A673 (cell line): Measurements from ENCODE around the gene PRKCH. TPM values are rescaled to one million over a fixed set of nuclear protein-coding genes. Genes with fewer than 3 reads are reported as not detected.
"Not testable (repeated sequence)": the region's sequence is repeated elsewhere in the genome, so short reads cannot be mapped to it uniquely, and the experiment has no call there.

ENCODE experiments used
- BruUV-seq: library from RNA; stranded (reverse); fragments of 400-500 nt; replicated peaks from 2 replicates; lab custom pipeline; 2021; lab: Mats Ljungman, UMichigan
- CTCF ChIA-PET: fragments of 300-600 bp; sonication (Branson Sonifier 250); formaldehyde crosslinking; loops from one replicate; lab custom pipeline; 2022; ENCODE audit warnings: antibody characterized with exemption; lab: Charles Lee
- POLR2A ChIA-PET: fragments of 300-600 bp; sonication (Branson Sonifier 250); formaldehyde crosslinking; loops from one replicate; lab custom pipeline; 2022; ENCODE audit warnings: antibody characterized with exemption; ENCODE audit not compliant: low non-redundant PET; lab: Charles Lee
- DNase-seq: peaks from one replicate; pipeline ENCODE4 v3.0.0-alpha.2; 2015; ENCODE audit warnings: low spot score
- H3K27ac ChIP-seq: fragments of 200-600 bp; sonication (generic); 2 replicates; pipeline ENCODE4 v1.5.1; 2016; ENCODE audit warnings: mixed run types, low read depth, mild to moderate bottlenecking, mixed read lengths, antibody characterized with exemption, low read length; ENCODE audit not compliant: poor library complexity, severe bottlenecking
- H3K27me3 ChIP-seq: fragments of 200-600 bp; sonication (generic); replicated peaks from 2 replicates; pipeline ENCODE4 v1.6.1; 2017; ENCODE audit warnings: mixed run types, low read depth, mild to moderate bottlenecking, mixed read lengths, antibody characterized with exemption, low read length; ENCODE audit not compliant: insufficient read depth, poor library complexity
- H3K36me3 ChIP-seq: fragments of 200-600 bp; sonication (generic); 2 replicates; pipeline ENCODE4 v1.6.1; 2016; ENCODE audit warnings: mixed run types, mild to moderate bottlenecking, mixed read lengths, antibody characterized with exemption, low read length; ENCODE audit not compliant: insufficient read depth, poor library complexity, severe bottlenecking
- H3K4me1 ChIP-seq: fragments of 200-600 bp; sonication (generic); 2 replicates; pipeline ENCODE4 v1.6.1; 2017; ENCODE audit warnings: mixed run types, mild to moderate bottlenecking, mixed read lengths, antibody characterized with exemption, low read length; ENCODE audit not compliant: insufficient read depth, poor library complexity, severe bottlenecking
- H3K4me3 ChIP-seq: fragments of 200-600 bp; sonication (generic); 2 replicates; pipeline ENCODE4 v1.5.1; 2016; ENCODE audit warnings: low read depth, mixed run types, mild to moderate bottlenecking, mixed read lengths, low read length; ENCODE audit not compliant: poor library complexity, severe bottlenecking
- H3K9me3 ChIP-seq: fragments of 200-600 bp; sonication (generic); 2 replicates; pipeline ENCODE4 v1.6.1; 2016; ENCODE audit warnings: mixed run types, low read depth, mild to moderate bottlenecking, mixed read lengths, antibody characterized with exemption, low read length; ENCODE audit not compliant: poor library complexity, severe bottlenecking
- EZH2 ChIP-seq: fragments of 200-600 bp; sonication (generic); IDR thresholded peaks from 2 replicates; pipeline ENCODE4 v1.6.1; 2017; ENCODE audit warnings: borderline replicate concordance, low read depth, mild to moderate bottlenecking, mixed read lengths, antibody characterized with exemption, low read length; ENCODE audit not compliant: poor library complexity, severe bottlenecking
- intact Hi-C: fragments of 100-400 bp; cut with micrococcal nuclease; formaldehyde crosslinking; loops from one replicate; pipeline ENCODE4 v1.10.0; 2022; ENCODE audit not compliant: unreplicated experiment
- total RNA-seq: library from RNA; stranded (reverse); gene quantifications from 2 replicates; pipeline ENCODE4 v1.2.3, GENCODE V29; 2021
- TF ChIP-seq, protein P1 (sequence below): fragments of 300-800, 200-600 bp; sonication (generic); conservative IDR thresholded peaks from 2 replicates; pipeline ENCODE4 v1.5.1; 2017; ENCODE audit warnings: low read depth, mild to moderate bottlenecking, antibody characterized with exemption, low read length, moderate library complexity, mixed read lengths

PRKCH gene
- total RNA-seq, 1 experiment from 2014 or later: 1.8 TPM

DNA sequence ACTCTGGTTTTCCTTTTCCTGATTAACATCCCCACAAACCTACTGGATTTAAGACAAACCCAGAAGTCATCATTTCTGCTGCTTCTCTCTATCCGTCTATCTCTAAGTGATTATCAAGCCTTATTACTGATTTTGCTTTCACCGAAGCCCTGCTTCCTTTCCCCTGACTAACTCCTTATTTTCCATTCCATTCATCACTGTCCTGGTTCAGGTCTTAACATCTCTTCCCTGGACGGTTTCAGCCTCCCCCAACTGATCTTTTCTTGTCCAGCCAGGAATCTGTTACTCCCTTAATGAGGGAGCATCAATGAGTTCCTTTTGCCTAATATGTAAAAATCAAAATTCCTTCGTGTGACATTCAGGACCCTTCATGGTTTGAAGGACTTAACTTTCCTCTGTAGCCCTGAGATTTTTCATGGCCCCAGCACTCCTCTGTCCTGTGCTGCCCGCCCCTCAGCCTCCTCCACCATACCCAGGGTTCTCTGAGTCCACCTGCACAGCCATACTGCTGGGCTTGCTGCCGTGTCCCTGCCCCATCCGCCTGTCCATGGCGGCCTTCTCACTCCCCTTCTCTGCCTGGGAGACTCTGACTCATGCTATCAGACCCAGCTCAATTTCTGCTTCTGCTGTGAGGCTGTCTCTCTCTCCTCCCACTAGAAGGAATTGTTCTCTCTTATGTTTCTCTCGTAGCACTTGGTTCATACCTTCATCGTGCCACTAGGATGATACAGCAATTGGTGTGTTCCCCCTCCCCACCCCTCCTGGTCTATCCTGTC lies 206.1 kb downstream of the PRKCH start:
- TF ChIP-seq, protein P1, sequence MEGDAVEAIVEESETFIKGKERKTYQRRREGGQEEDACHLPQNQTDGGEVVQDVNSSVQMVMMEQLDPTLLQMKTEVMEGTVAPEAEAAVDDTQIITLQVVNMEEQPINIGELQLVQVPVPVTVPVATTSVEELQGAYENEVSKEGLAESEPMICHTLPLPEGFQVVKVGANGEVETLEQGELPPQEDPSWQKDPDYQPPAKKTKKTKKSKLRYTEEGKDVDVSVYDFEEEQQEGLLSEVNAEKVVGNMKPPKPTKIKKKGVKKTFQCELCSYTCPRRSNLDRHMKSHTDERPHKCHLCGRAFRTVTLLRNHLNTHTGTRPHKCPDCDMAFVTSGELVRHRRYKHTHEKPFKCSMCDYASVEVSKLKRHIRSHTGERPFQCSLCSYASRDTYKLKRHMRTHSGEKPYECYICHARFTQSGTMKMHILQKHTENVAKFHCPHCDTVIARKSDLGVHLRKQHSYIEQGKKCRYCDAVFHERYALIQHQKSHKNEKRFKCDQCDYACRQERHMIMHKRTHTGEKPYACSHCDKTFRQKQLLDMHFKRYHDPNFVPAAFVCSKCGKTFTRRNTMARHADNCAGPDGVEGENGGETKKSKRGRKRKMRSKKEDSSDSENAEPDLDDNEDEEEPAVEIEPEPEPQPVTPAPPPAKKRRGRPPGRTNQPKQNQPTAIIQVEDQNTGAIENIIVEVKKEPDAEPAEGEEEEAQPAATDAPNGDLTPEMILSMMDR: no peak
- no peak for TF ChIP-seq EZH2
- BruUV-seq: no TSS peak
- H3K27ac ChIP-seq: no peak overlapping the region
- no peak overlapping the region for H3K4me3 ChIP-seq
- DNase-seq: no peak
- H3K4me1 ChIP-seq: peaks cover 12% of the 10 kb centered on the region
- no peaks in the 10 kb centered on the region for H3K9me3 ChIP-seq
- H3K36me3 ChIP-seq: no peaks in the 10 kb centered on the region
- intact Hi-C loops: no loop called here
- POLR2A ChIA-PET: no interaction called here
- no peaks in the 10 kb centered on the region for H3K27me3 ChIP-seq
- CTCF ChIA-PET: no interaction called here

- H3K9me3 ChIP-seq: no peaks in the 10 kb centered on the region
- no TSS peak for BruUV-seq
- TF ChIP-seq EZH2: no peak
- TF ChIP-seq, protein P1: no peak
- intact Hi-C loops: no loop called here
- POLR2A ChIA-PET: no interaction called here
- DNase-seq: no peak
- H3K4me3 ChIP-seq: no peak overlapping the region
- peaks cover 12% of the 10 kb centered on the region for H3K4me1 ChIP-seq
- no peaks in the 10 kb centered on the region for H3K27me3 ChIP-seq
- H3K36me3 ChIP-seq: no peaks in the 10 kb centered on the region
- H3K27ac ChIP-seq: no peak overlapping the region
- CTCF ChIA-PET: no interaction called here
Observed at GRCh38 chr14:61528591-61529021, 207.2 kb downstream of the PRKCH start.

GRCh38 chr14:61529360-61529759 lies 208.0 kb downstream of the PRKCH start:
- H3K27ac ChIP-seq, H3K9me3 ChIP-seq, CTCF ChIA-PET, POLR2A ChIA-PET, H3K36me3 ChIP-seq, H3K4me1 ChIP-seq, H3K4me3 ChIP-seq, BruUV-seq, H3K27me3 ChIP-seq, intact Hi-C loops, DNase-seq: not testable (repeated sequence)

DNA sequence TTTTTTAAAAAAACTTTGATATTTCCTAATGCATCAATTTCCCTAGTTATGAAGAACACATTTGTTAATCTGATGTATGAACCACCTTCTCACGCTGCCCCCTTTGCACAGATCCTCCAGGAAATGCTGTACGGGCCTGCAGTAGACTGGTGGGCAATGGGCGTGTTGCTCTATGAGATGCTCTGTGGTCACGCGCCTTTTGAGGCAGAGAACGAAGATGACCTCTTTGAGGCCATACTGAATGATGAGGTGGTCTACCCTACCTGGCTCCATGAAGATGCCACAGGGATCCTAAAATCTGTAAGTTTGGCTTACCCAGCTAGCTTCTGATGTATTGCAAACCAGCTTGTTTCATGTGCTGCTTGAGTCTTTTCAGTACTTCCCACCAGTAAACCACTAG lies 208.9 kb downstream of the PRKCH start:
- DNase-seq: no peak
- Histone ChIP-seq H3K4me1 (no peaks in the 10 kb centered on the region), H3K9me3 (no peaks in the 10 kb centered on the region), H3K27ac (no peak overlapping the region), H3K27me3 (no peaks in the 10 kb centered on the region), H3K4me3 (no peak overlapping the region), H3K36me3 (no peaks in the 10 kb centered on the region)
- no TSS peak for BruUV-seq
- intact Hi-C loops: no loop called here
- ChIA-PET CTCF (no interaction called here), POLR2A (no interaction called here)
- TF ChIP-seq, protein P1: no peak
- no peak for TF ChIP-seq EZH2
